GM10248 (cell line): ENCODE data around the gene CDH23.

Source experiments
- CTCF ChIA-PET: fragments of 300-600 bp; sonication (Branson Sonifier 250); formaldehyde crosslinking; extraction: SDS; loops from one replicate; lab custom pipeline; 2021; ENCODE audit warnings: antibody characterized with exemption; lab: Yijun Ruan, JAX
- POLR2A ChIA-PET: fragments of 350-650 bp; sonication (Branson Sonifier 250); formaldehyde crosslinking; extraction: SDS; loops from one replicate; lab custom pipeline; 2020; ENCODE audit warnings: antibody characterized with exemption; lab: Yijun Ruan, JAX
- DNase-seq: peaks from one replicate; pipeline ENCODE4 v3.0.0; 2012; ENCODE audit errors: extremely low spot score
- CTCF ChIP-seq: IDR thresholded peaks from 2 replicates; pipeline ENCODE4 v1.5.1; 2012; ENCODE audit warnings: mild to moderate bottlenecking, low read depth; ENCODE audit errors: extremely low read depth, missing control alignments, control extremely low read depth

Gene CDH23

GRCh38 chr10:71467569-71468362 lies 71.0 kb downstream of the CDH23 start:
- POLR2A ChIA-PET: no interaction called here
- no peak for TF ChIP-seq CTCF
- CTCF ChIA-PET: interaction anchor here (1.3 to 1.5 kb wide), 2 partner anchors 16 to 429 kb away, joined by 3 to 4 read pairs; no protein-coding TSS in a partner anchor
- DNase-seq: no peak

GRCh38 chr10:71468363-71469094 lies 71.8 kb downstream of the CDH23 start:
- no peak for TF ChIP-seq CTCF
- ChIA-PET POLR2A (no interaction called here), CTCF (interaction anchor here (1.2 to 1.5 kb wide), 4 partner anchors 15 to 428 kb away, joined by 3 to 4 read pairs (median 3); no protein-coding TSS in a partner anchor)
- DNase-seq: no peak

GRCh38 chr10:71471006-71471405 lies 74.3 kb downstream of the CDH23 start:
- DNase-seq: no peak
- ChIA-PET CTCF (no interaction called here), POLR2A (no interaction called here)
- TF ChIP-seq CTCF: no peak

- DNase-seq: no peak
- ChIA-PET CTCF (no interaction called here), POLR2A (no interaction called here)
- no peak for TF ChIP-seq CTCF
Observed at GRCh38 chr10:71471957-71472365, 75.2 kb downstream of the CDH23 start.

GRCh38 chr10:71472466-71472865 lies 75.7 kb downstream of the CDH23 start:
- no peak for TF ChIP-seq CTCF
- no peak for DNase-seq
- CTCF ChIA-PET: no interaction called here
- POLR2A ChIA-PET: no interaction called here

GRCh38 chr10:71472912-71473311 lies 76.2 kb downstream of the CDH23 start:
- DNase-seq: no peak
- POLR2A ChIA-PET: no interaction called here
- CTCF ChIA-PET: interaction anchor here (1.4 kb wide), 1 partner anchor 202 kb away, joined by 4 read pairs; no protein-coding TSS in a partner anchor
- TF ChIP-seq CTCF: no peak
